Natural killer cell (primary cell): Measurements from ENCODE around the gene CNOT3. TPM values are rescaled to one million over a fixed set of nuclear protein-coding genes. Genes with fewer than 3 reads are reported as not detected.

Source experiments
- ATAC-seq, 3 donors: fragments of 150-1000 bp in 2 of 3; fragments of 200-7000 bp in 1 of 3; cut with Tn5 transposase; 1 replicate in 1 of 3; 2 replicates in 2 of 3; pipeline ENCODE4 v1.10.0; 2021; ENCODE audit warnings: mild to moderate bottlenecking in 2 of 3, moderate library complexity in 2 of 3
- DNase-seq, 2 donors: peaks; one replicate each; pipeline versions ENCODE4 v3.0.0 to v3.0.0-alpha.2; 2013 to 2021; ENCODE audit warnings: mixed read lengths in 1 of 2
- H3K27ac ChIP-seq: one replicate; pipeline ENCODE4 v1.5.1; 2013; ENCODE audit warnings: mild to moderate bottlenecking, low read length
- H3K27me3 ChIP-seq: one replicate; pipeline ENCODE4 v1.6.1; 2013; ENCODE audit warnings: low read length; ENCODE audit not compliant: control insufficient read depth, insufficient read depth
- H3K36me3 ChIP-seq: one replicate; pipeline ENCODE4 v1.6.1; 2013; ENCODE audit warnings: low read length; ENCODE audit not compliant: control insufficient read depth, insufficient read depth
- H3K4me1 ChIP-seq: one replicate; pipeline ENCODE4 v1.6.1; 2013; ENCODE audit warnings: low read length; ENCODE audit not compliant: control insufficient read depth, insufficient read depth
- H3K4me3 ChIP-seq: one replicate; pipeline ENCODE4 v1.5.1; 2013; ENCODE audit warnings: low read length
- H3K9me3 ChIP-seq: one replicate; pipeline ENCODE4 v1.6.1; 2013; ENCODE audit warnings: low read length; ENCODE audit not compliant: control insufficient read depth, insufficient read depth
- H3K27ac Mint-ChIP-seq, 2 donors: one replicate each; pipeline ENCODE4 v1.8.0; 2022; ENCODE audit warnings: mild to moderate bottlenecking in 2 of 2, mixed read lengths in 2 of 2, moderate library complexity in 1 of 2
- H3K27me3 Mint-ChIP-seq, 2 donors: one replicate each; pipeline ENCODE4 v1.8.0; 2022; ENCODE audit warnings: low read depth in 2 of 2, mixed read lengths in 2 of 2
- H3K36me3 Mint-ChIP-seq: one replicate; pipeline ENCODE4 v1.8.0; 2022; ENCODE audit warnings: mixed read lengths
- H3K4me1 Mint-ChIP-seq, 2 donors: one replicate each; pipeline ENCODE4 v1.8.0; 2022; ENCODE audit warnings: mixed read lengths in 2 of 2
- H3K4me3 Mint-ChIP-seq: one replicate; pipeline ENCODE4 v1.8.0; 2022; ENCODE audit warnings: mild to moderate bottlenecking, moderate library complexity, mixed read lengths
- H3K9me3 Mint-ChIP-seq, 2 donors: one replicate each; pipeline ENCODE4 v1.8.0; 2022; ENCODE audit warnings: mixed read lengths in 2 of 2
- CTCF ChIP-seq: fragments of 200-600 bp; IDR thresholded peaks from one replicate; pipeline ENCODE4 v1.8.0; 2022; ENCODE audit warnings: antibody characterized with exemption
- WGBS: methylation state at CpG from one replicate; pipeline ENCODE4 v1.1.7; 2013; ENCODE audit warnings: missing lambda C conversion rate; ENCODE audit not compliant: insufficient coverage; 5-methylcytosine and 5-hydroxymethylcytosine counted together
- intact Hi-C: fragments of 100-400 bp; cut with micrococcal nuclease; formaldehyde crosslinking; loops from one replicate; pipeline ENCODE4 v1.14.2; 2022
- total RNA-seq, 4 donors: library from RNA; stranded (reverse); fragments of 120-200 nt in 1 of 4; gene quantifications; one replicate each; pipeline versions ENCODE4 v1.2.3 to v1.2.4, GENCODE V29; 2013 to 2022

The CNOT3 gene
- total RNA-seq, 3 donors from 2014 or later (not counting 1 experiment from before 2014, with no cell fraction given), result 46.3 to 73.9 (median 51.7) TPM

GRCh38 chr19:54121259-54121658 lies 16.3 kb upstream of the CNOT3 start:
- no peak for ATAC-seq
- intact Hi-C loops, result no loop called here

GRCh38 chr19:54123682-54124081 lies 13.9 kb upstream of the CNOT3 start:
- no peaks in the 10 kb centered on the region for H3K9me3 Mint-ChIP-seq
- H3K4me1 ChIP-seq, result no peaks in the 10 kb centered on the region
- no peaks in the 10 kb centered on the region for H3K27me3 Mint-ChIP-seq
- no peak for ATAC-seq
- H3K4me3 Mint-ChIP-seq, result no peak overlapping the region
- WGBS, result 98% methylated on average over 17 of the region's 17 CpGs
- intact Hi-C loops, result no loop called here
- H3K36me3 Mint-ChIP-seq, result no peaks in the 10 kb centered on the region
- no peak for TF ChIP-seq CTCF
- H3K27ac ChIP-seq, result no peak overlapping the region
- no peaks in the 10 kb centered on the region for H3K27me3 ChIP-seq
- H3K4me1 Mint-ChIP-seq, result no peaks in the 10 kb centered on the region
- H3K4me3 ChIP-seq, result no peak overlapping the region
- H3K9me3 ChIP-seq, result no peaks in the 10 kb centered on the region
- no peak overlapping the region for H3K27ac Mint-ChIP-seq
- H3K36me3 ChIP-seq, result peaks cover 80% of the 10 kb centered on the region
- DNase-seq, result no peak

More at GRCh38 chr19:54121259-54121658, 16.3 kb upstream of the CNOT3 start:
- H3K9me3 Mint-ChIP-seq, result no peaks in the 10 kb centered on the region
- no peak overlapping the region for H3K4me3 Mint-ChIP-seq
- Histone ChIP-seq H3K9me3 (no peaks in the 10 kb centered on the region), H3K4me3 (no peak overlapping the region), H3K4me1 (peaks cover 4% of the 10 kb centered on the region), H3K36me3 (peaks cover 70% of the 10 kb centered on the region), H3K27me3 (no peaks in the 10 kb centered on the region), H3K27ac (no peak overlapping the region)
- H3K27ac Mint-ChIP-seq, result no peak overlapping the region
- no peak for TF ChIP-seq CTCF
- H3K4me1 Mint-ChIP-seq, result peaks cover 0 to 16% of the 10 kb centered on the region in 2 donors
- WGBS, result 96% methylated on average over 10 of the region's 10 CpGs
- no peaks in the 10 kb centered on the region for H3K27me3 Mint-ChIP-seq
- no peak for DNase-seq
- no peaks in the 10 kb centered on the region for H3K36me3 Mint-ChIP-seq

- no peak overlapping the region for H3K4me3 ChIP-seq
- 95% methylated on average over 19 of the region's 19 CpGs for WGBS
- H3K36me3 Mint-ChIP-seq, result no peaks in the 10 kb centered on the region
- H3K27ac Mint-ChIP-seq, result no peak overlapping the region
- ATAC-seq (no peak), DNase-seq (no peak)
- H3K4me1 Mint-ChIP-seq, result no peaks in the 10 kb centered on the region
- H3K9me3 Mint-ChIP-seq, result no peaks in the 10 kb centered on the region
- peaks cover 83% of the 10 kb centered on the region for H3K36me3 ChIP-seq
- no peak for TF ChIP-seq CTCF
- no peaks in the 10 kb centered on the region for H3K9me3 ChIP-seq
- H3K4me1 ChIP-seq, result no peaks in the 10 kb centered on the region
- no peak overlapping the region for H3K4me3 Mint-ChIP-seq
- H3K27me3 ChIP-seq, result no peaks in the 10 kb centered on the region
- H3K27me3 Mint-ChIP-seq, result no peaks in the 10 kb centered on the region
- no peak overlapping the region for H3K27ac ChIP-seq
- intact Hi-C loops, result no loop called here
These were observed 13.2 kb upstream of the CNOT3 start for GRCh38 chr19:54124393-54124792.

GRCh38 chr19:54125713-54126112 lies 11.8 kb upstream of the CNOT3 start:
- H3K27ac Mint-ChIP-seq, result no peak overlapping the region
- no peaks in the 10 kb centered on the region for H3K27me3 Mint-ChIP-seq
- DNase-seq (no peak), ATAC-seq (no peak)
- no peak overlapping the region for H3K4me3 ChIP-seq
- no peaks in the 10 kb centered on the region for H3K36me3 Mint-ChIP-seq
- H3K9me3 ChIP-seq, result no peaks in the 10 kb centered on the region
- H3K4me3 Mint-ChIP-seq, result no peak overlapping the region
- 87% methylated on average over 9 of the region's 9 CpGs for WGBS
- no peaks in the 10 kb centered on the region for H3K27me3 ChIP-seq
- no peaks in the 10 kb centered on the region for H3K4me1 Mint-ChIP-seq
- H3K4me1 ChIP-seq, result no peaks in the 10 kb centered on the region
- no peak for TF ChIP-seq CTCF
- peaks cover 73% of the 10 kb centered on the region for H3K36me3 ChIP-seq
- no peak overlapping the region for H3K27ac ChIP-seq
- intact Hi-C loops, result no loop called here
- no peaks in the 10 kb centered on the region for H3K9me3 Mint-ChIP-seq
